Measurements from ENCODE around the gene OTOS.

- TF ChIP-seq CTCF (conservative IDR thresholded peaks at IDR 0.05) (no peak), EZH2 (IDR thresholded peaks at IDR 0.05; ENCODE audit: low read depth) (no peak)
Measured at GRCh38 chr2:240166761-240167587, 26.5 kb upstream of the OTOS start.
